DMS114 treated with DMSO at 0.1 percent for 48 hours (cell line): ENCODE measurements around the gene MYO7B.

Experiments
- DNase-seq: peaks from one replicate; lab custom pipeline; 2025; ENCODE audit not compliant: unreplicated experiment; lab: John Stamatoyannopoulos, UW

The MYO7B gene

DNA sequence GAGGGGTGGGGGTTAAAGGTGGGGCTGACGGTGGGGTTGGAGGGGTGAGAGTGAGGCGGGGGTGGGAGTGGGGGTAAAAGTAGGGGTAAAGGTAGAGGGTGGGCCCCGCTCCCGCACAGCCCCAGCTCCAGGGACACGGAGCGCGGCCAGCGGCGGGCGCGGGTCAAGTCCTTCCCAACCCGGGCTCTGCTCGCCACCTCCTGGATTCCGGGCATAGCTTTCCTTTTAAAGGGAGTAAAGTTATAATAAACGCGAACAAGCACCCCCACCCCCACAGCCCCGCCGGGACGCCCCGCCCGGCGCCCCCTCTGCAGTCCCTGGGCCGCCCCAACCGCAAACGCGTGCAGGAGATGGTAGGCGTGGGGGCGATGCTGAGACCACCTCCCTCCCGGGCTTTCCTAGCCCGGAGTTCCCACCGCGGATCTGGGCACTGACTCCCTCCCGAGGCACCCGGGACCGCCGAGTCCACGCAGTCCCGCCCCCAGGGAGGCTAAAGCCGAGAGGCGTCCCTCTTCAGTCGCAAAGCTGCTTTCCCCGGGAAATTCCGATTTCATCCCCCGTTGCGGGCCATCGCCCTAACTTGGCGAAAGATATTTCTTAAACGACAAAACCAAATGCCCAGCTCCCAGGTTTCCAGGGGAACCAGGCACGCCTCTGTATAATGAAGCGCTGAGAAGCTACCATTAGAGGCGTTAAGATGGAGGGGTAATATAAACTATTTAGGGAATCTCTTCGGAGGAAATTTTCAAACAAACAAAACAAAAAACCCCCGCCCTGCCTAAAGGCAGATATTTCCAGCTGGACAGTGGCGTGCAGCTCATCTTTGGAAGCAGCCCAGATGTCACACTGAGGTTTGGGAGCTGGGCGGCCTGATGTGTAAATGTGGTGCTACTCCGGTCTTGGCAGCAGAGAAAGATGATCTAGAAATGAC lies 140.1 kb downstream of the MYO7B start, which contains the start of gene LIMS2:
TSS of gene LIMS2 (minus strand) at position 200 of the 931 bp plus-strand sequence. CDS start 506 bp downstream, outside the sequence.
- no peak for DNase-seq

DNA sequence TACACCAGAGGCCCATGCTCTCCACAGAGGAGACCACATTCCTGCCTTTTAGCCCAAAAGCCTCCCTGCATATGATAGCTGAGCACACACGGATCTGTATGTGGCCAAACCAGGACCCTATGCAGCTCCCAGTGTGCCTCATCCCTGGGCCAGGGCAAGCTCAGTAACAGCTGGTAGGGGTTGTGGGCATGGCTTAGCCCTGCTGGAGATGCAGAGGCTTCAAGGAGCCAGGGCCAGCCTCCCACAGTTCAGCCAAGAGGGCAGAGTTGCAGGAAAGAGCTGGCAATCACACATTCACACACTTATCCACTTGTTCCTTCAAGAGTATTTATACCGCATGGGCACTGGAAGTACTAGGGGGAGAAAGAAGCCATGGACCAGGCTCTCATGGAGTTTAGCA lies 141.4 kb downstream of the MYO7B start:
- no peak for DNase-seq

DNA sequence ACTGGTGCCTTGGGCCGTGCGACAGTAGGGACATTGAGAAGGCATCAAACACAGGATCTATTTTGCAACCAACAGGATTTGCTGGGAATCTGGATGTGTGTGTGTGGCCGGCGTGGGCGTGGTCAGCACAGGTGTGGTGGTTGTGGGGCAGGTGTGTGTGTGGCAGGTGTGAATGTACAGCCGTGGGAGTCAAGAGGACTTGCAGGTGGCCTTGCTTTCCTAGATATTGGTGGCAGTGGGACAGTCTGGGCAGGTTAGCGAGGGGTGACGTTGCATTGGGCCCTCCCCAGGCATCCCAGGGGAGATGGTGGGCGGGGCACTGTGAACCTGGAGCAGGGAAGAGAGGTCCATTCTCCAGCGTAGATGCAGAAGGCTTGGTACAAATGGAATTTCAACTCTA lies 143.0 kb downstream of the MYO7B start:
- DNase-seq, result no peak

DNA sequence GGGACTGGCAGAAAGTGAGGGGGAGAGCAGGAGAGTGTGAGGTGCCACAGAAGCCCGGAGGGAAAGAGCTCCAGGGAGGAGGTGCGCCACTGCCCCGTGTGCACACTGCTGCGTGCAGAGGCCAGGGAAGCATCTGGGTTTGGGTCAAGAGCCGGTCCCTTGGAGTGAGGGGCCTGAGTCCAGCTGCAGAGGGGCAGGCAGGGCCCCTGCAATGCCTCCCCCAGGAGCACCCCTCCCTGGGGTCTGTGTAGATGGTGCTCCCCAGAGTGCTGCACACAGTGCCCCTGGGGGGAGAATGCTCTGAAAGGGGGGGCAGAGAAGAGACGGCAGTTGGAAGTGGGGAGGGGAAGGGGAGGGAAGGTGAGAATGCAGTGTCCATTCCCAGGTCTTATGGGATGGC lies 143.5 kb downstream of the MYO7B start:
- DNase-seq, result no peak

DNA sequence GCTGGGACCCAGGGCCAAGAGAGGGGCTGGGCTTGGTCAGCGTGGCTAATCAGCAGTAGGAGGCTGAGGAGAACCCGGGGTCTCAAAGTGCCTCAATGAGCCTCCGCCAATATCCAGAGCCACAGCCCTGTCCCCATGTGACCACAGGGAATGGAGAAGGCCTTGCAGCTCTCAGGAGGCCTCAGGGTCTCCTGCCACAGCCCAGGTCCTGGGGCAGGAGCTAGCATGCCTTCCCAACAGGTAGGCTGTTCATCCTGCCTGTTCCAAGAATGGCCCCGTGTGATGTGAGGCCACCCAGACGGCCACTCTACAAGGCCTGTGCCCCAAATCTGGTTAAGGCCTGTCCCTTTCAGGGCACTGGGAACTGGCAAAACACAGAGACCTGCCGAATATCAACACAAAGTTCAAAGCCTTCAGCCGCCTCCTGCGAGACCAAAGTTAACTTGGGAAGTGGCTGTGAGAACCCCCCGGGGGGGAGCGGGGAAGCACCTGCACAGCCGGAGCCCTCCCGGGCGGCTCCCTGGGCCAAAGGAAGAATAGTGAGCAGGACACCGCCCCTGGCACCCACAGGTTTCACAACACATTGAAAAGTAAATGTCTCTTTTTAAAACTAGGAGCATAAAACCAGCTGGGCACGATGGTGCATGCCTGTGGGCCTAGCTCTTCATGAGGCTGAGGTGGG lies 144.3 kb downstream of the MYO7B start:
- no peak for DNase-seq

DNA sequence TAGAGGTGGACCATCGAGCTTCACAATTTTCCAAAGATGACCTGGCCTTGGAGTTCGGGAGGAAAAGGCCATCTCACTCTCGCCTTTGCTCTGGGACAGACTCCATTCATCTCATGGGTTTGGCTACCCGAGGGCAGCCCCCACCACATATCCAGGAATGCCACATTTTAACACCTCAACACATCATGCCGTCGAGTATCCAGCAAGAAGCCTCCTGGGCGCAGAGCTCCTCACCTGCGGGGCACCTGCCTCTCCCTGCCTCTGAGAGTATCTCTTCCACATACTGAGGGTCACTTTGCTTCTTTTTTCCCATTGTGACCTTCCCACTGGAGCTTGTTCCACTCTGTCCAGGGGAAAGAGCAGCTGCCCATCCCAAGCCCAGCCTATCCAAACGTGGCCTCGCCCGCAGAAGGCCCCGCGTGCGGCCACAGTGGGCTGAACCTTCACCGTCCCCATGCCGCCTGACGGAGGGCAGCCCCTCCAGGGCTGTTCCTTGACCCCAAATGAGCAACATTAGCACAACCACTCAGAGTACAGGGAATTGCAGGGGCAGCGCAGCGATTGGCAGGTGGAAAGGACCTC lies 145.3 kb downstream of the MYO7B start:
- DNase-seq, result no peak

DNA sequence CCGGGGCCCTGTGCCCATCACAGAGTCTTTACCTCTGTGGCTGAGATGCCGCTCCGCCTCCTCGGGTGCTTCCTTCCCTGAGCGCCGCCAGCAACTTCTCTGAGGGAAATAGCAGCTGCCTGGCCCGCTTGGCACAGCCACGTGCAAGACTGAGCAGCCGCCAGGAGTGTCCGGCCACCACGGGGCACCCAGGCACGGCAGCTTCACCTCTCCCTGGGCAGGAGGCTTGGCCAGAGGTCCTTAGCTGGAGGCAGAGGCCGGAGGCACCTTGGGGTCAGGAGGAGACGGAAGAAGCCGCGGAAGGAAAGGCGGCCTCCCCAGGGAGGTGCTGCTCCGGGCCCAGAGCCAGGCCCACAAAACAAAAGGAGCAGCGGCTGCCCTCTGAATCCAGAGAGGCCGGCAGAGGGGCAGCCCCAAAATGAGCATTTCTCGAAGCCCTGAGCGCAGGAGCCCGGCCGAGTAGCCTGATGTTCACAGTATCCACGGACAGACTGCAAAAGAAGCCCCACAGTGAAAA lies 145.9 kb downstream of the MYO7B start:
- DNase-seq, result no peak

DNA sequence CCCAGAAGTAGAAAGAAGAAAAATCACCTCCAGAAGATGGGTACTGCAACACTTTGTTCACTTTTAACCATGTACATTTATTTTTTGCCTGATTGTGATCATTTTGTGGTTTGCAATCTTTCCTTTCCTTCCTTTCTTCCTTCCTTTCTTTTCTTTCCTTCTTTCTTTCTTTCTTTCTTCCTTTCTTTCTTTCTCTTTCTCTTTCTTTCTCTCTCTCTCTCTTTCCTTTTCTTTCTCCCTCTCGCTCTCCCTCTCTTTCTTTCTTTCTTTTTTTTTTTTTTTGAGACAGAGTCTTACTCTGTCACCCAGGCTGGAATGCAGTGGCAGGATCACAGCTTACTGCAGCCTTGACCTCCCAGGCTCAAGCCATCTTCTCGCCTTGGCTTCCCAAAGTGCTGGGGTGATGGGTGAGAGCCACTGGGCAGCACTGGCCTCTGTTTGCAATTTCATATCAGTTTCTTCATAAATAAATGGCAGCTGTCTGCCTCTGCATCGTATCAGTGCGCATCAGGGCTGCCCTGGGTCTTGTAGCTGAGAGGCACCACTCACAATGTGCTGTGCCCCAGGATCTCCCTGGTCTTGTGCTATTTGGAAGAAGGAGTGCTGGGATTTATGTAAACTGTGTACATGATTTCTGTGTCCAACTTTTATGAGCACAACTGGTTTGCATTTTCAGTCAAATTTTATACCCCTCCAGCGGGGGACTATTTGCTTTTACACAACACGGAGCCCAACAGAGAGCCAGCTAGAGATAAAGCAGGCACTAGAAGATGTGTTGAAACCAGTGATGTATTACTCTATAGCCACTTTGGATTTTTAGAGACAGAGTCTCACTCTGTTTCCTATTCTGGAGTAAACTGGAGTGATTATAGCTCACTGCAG lies 146.7 kb downstream of the MYO7B start:
- DNase-seq, result no peak

DNA sequence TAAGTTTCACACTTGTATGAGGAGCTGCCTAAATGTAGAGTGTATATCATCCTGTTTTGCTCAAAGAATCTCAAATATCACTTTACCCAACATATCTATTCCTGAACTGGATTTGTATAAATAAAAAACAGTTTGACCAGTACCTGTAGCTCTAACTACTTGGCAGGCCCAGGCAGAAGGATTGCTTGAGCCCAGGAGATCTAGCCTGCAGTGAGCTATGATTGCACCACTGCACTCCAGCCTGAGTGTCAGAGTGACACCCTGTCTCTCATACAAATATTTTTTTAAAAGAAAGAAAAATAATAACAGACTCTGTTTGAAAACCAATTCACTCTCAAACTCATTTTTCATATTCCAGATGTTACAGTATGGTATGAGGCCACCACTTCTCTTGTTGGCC lies 147.6 kb downstream of the MYO7B start:
- DNase-seq, result no peak

DNA sequence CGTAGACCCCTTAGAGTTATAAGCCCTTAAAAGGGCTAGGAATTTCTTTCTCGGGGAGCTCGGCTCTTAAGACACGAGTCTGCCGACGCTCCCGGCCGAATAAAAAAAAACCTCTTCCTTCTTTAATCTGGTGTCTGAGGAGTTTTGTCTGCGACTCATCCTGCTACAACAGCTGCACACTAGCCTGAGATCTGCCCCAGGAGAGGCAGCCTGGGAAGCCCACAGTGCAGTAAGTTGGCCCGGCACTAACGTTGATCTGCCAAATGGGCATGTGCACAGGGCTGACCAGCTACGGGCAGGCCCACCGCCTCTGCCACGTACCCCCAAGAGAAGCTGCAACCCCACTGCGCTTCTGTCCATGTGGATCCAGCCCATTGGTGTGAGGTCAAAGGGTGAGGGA lies 148.3 kb downstream of the MYO7B start:
- no peak for DNase-seq

DNA sequence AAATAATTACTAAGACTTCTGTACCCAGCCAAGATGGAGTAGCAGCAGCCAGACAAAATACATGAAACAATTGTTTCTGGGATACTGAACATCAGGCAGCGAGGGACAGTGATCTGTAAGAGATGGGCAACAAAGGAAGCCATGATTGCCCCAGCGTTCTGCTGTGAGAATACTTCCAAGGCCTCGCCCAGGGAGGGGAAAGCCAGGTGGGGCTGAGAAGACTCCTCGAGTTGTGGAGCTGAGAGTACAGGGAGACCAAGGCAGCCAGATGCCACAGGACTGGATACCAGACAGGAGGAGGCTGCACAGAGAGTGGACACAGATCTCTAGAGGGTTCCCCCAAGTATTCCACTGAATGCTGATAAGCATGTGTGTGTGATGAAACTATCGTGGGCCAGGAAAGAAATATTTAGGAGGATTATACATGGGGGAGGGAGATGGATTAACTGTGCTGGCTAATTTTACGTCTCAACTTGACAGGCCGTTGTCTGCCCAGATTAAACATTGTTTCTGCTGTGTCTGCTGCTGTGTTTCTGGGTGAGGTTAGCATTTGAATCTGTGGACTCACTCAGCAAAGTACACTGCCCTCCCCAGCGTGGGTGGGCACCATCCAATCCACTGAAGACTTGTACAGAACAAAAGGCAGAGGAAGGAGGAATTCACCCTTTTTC lies 150.1 kb downstream of the MYO7B start:
- DNase-seq, result no peak
